Natural killer cell (primary cell): ENCODE measurements around the gene ZNF839. TPM values are rescaled to one million over a fixed set of nuclear protein-coding genes. Genes with fewer than 3 reads are reported as not detected.

Experiments
- ATAC-seq, 3 donors: fragments of 150-1000 bp in 2 of 3; fragments of 200-7000 bp in 1 of 3; cut with Tn5 transposase; 1 replicate in 1 of 3; 2 replicates in 2 of 3; pipeline ENCODE4 v1.10.0; 2021; ENCODE audit warnings: mild to moderate bottlenecking in 2 of 3, moderate library complexity in 2 of 3
- DNase-seq, 2 donors: peaks; one replicate each; pipeline versions ENCODE4 v3.0.0 to v3.0.0-alpha.2; 2013 to 2021; ENCODE audit warnings: mixed read lengths in 1 of 2
- H3K27ac ChIP-seq: one replicate; pipeline ENCODE4 v1.5.1; 2013; ENCODE audit warnings: mild to moderate bottlenecking, low read length
- H3K27me3 ChIP-seq: one replicate; pipeline ENCODE4 v1.6.1; 2013; ENCODE audit warnings: low read length; ENCODE audit not compliant: control insufficient read depth, insufficient read depth
- H3K36me3 ChIP-seq: one replicate; pipeline ENCODE4 v1.6.1; 2013; ENCODE audit warnings: low read length; ENCODE audit not compliant: control insufficient read depth, insufficient read depth
- H3K4me1 ChIP-seq: one replicate; pipeline ENCODE4 v1.6.1; 2013; ENCODE audit warnings: low read length; ENCODE audit not compliant: control insufficient read depth, insufficient read depth
- H3K4me3 ChIP-seq: one replicate; pipeline ENCODE4 v1.5.1; 2013; ENCODE audit warnings: low read length
- H3K9me3 ChIP-seq: one replicate; pipeline ENCODE4 v1.6.1; 2013; ENCODE audit warnings: low read length; ENCODE audit not compliant: control insufficient read depth, insufficient read depth
- H3K27ac Mint-ChIP-seq, 2 donors: one replicate each; pipeline ENCODE4 v1.8.0; 2022; ENCODE audit warnings: mild to moderate bottlenecking in 2 of 2, mixed read lengths in 2 of 2, moderate library complexity in 1 of 2
- H3K27me3 Mint-ChIP-seq, 2 donors: one replicate each; pipeline ENCODE4 v1.8.0; 2022; ENCODE audit warnings: low read depth in 2 of 2, mixed read lengths in 2 of 2
- H3K36me3 Mint-ChIP-seq: one replicate; pipeline ENCODE4 v1.8.0; 2022; ENCODE audit warnings: mixed read lengths
- H3K4me1 Mint-ChIP-seq, 2 donors: one replicate each; pipeline ENCODE4 v1.8.0; 2022; ENCODE audit warnings: mixed read lengths in 2 of 2
- H3K4me3 Mint-ChIP-seq: one replicate; pipeline ENCODE4 v1.8.0; 2022; ENCODE audit warnings: mild to moderate bottlenecking, moderate library complexity, mixed read lengths
- H3K9me3 Mint-ChIP-seq, 2 donors: one replicate each; pipeline ENCODE4 v1.8.0; 2022; ENCODE audit warnings: mixed read lengths in 2 of 2
- whole genome bisulfite sequencing: methylation state at CpG from one replicate; pipeline ENCODE4 v1.1.7; 2013; ENCODE audit warnings: missing lambda C conversion rate; ENCODE audit not compliant: insufficient coverage; 5-methylcytosine and 5-hydroxymethylcytosine counted together
- intact Hi-C: fragments of 100-400 bp; cut with micrococcal nuclease; formaldehyde crosslinking; loops from one replicate; pipeline ENCODE4 v1.14.2; 2022
- total RNA-seq, 4 donors: library from RNA; stranded (reverse); fragments of 120-200 nt in 1 of 4; gene quantifications; one replicate each; pipeline versions ENCODE4 v1.2.3 to v1.2.4, GENCODE V29; 2013 to 2022
- TF ChIP-seq, protein P1 (sequence below): fragments of 200-600 bp; IDR thresholded peaks from one replicate; pipeline ENCODE4 v1.8.0; 2022; ENCODE audit warnings: antibody characterized with exemption

The ZNF839 gene
- total RNA-seq, 3 donors from 2014 or later (not counting 1 experiment from before 2014, with no cell fraction given): 13.3 to 20.4 (median 18.1) TPM

GRCh38 chr14:102344084-102344483 is 24.5 kb downstream of the ZNF839 start:
- peaks cover 12% of the 10 kb centered on the region for H3K36me3 Mint-ChIP-seq
- 96% methylated on average over 6 of the region's 7 CpGs for WGBS
- TF ChIP-seq, protein P1, sequence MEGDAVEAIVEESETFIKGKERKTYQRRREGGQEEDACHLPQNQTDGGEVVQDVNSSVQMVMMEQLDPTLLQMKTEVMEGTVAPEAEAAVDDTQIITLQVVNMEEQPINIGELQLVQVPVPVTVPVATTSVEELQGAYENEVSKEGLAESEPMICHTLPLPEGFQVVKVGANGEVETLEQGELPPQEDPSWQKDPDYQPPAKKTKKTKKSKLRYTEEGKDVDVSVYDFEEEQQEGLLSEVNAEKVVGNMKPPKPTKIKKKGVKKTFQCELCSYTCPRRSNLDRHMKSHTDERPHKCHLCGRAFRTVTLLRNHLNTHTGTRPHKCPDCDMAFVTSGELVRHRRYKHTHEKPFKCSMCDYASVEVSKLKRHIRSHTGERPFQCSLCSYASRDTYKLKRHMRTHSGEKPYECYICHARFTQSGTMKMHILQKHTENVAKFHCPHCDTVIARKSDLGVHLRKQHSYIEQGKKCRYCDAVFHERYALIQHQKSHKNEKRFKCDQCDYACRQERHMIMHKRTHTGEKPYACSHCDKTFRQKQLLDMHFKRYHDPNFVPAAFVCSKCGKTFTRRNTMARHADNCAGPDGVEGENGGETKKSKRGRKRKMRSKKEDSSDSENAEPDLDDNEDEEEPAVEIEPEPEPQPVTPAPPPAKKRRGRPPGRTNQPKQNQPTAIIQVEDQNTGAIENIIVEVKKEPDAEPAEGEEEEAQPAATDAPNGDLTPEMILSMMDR: no peak

DNA sequence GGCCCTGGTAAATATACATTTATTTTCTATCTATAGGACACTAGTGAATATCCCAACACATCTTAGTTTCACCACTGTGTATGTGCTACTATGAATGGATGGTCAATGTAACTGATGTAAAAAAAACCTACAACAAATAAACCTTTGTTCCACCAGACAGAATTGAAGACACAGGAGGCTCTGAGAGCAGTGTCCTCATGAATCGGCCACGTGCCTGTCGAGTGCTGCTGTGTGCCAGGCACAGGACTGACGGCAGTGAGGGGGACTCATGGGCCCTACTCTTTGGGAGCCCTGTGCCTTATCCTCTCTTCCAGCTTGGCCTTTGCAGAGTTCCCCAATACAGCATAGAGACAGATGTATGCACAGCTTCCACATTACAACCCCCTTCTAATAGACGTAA is 24.9 kb downstream of the ZNF839 start:
- 96% methylated on average over 5 of the region's 5 CpGs for WGBS
- peaks cover 51% of the 10 kb centered on the region for H3K36me3 ChIP-seq
- no peak overlapping the region for H3K4me3 Mint-ChIP-seq
- H3K4me1 ChIP-seq: no peaks in the 10 kb centered on the region
- H3K4me3 ChIP-seq: no peak overlapping the region
- H3K27ac Mint-ChIP-seq: no peak overlapping the region
- H3K27me3 Mint-ChIP-seq: no peaks in the 10 kb centered on the region
- no peak for ATAC-seq
- no peaks in the 10 kb centered on the region for H3K4me1 Mint-ChIP-seq
- TF ChIP-seq, protein P1: no peak
- intact Hi-C loops: no loop called here
- no peaks in the 10 kb centered on the region for H3K9me3 Mint-ChIP-seq
- no peak overlapping the region for H3K27ac ChIP-seq
- DNase-seq: no peak
- H3K27me3 ChIP-seq: no peaks in the 10 kb centered on the region
- peaks cover 12% of the 10 kb centered on the region for H3K36me3 Mint-ChIP-seq
- H3K9me3 ChIP-seq: no peaks in the 10 kb centered on the region

More at GRCh38 chr14:102344084-102344483, 24.5 kb downstream of the ZNF839 start:
- H3K4me3 ChIP-seq: no peak overlapping the region
- H3K27ac ChIP-seq: no peak overlapping the region
- no peaks in the 10 kb centered on the region for H3K4me1 ChIP-seq
- Mint-ChIP-seq H3K27ac (no peak overlapping the region), H3K9me3 (no peaks in the 10 kb centered on the region), H3K27me3 (no peaks in the 10 kb centered on the region), H3K4me1 (no peaks in the 10 kb centered on the region), H3K4me3 (no peak overlapping the region)
- H3K27me3 ChIP-seq: no peaks in the 10 kb centered on the region
- no peaks in the 10 kb centered on the region for H3K9me3 ChIP-seq
- peaks cover 52% of the 10 kb centered on the region for H3K36me3 ChIP-seq
- ATAC-seq (no peak), DNase-seq (no peak)
- intact Hi-C loops: no loop called here

DNA sequence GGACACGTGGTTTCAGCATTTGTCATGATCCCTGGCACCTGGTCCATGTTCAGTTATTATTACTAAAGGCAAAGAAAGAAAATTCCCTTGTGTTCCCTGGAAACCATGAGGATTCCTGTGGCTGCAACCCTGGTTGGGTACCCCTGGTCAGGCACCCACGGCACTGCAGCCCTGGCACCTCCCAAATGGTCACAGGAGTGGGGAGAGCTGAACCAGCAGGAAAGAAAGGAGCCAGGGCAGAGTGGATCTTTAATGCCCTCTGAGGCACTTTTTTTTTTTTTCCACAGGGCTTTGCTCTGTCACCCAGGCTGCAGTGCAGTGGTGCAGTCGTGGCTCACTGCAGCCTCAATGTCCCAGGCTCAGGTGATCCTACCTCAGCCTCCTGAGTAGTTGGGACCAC is 25.7 kb downstream of the ZNF839 start:
- intact Hi-C loops: no loop called here
- 92% methylated on average over 3 of the region's 3 CpGs for WGBS
- Histone ChIP-seq H3K27me3 (no peaks in the 10 kb centered on the region), H3K27ac (no peak overlapping the region), H3K36me3 (peaks cover 51% of the 10 kb centered on the region), H3K4me1 (no peaks in the 10 kb centered on the region), H3K9me3 (no peaks in the 10 kb centered on the region), H3K4me3 (no peak overlapping the region)
- no peaks in the 10 kb centered on the region for H3K27me3 Mint-ChIP-seq
- TF ChIP-seq, protein P1: no peak
- ATAC-seq (no peak), DNase-seq (no peak)
- H3K4me1 Mint-ChIP-seq: no peaks in the 10 kb centered on the region
- H3K4me3 Mint-ChIP-seq: no peak overlapping the region
- H3K27ac Mint-ChIP-seq: no peak overlapping the region
- H3K36me3 Mint-ChIP-seq: peaks cover 12% of the 10 kb centered on the region
- no peaks in the 10 kb centered on the region for H3K9me3 Mint-ChIP-seq

DNA sequence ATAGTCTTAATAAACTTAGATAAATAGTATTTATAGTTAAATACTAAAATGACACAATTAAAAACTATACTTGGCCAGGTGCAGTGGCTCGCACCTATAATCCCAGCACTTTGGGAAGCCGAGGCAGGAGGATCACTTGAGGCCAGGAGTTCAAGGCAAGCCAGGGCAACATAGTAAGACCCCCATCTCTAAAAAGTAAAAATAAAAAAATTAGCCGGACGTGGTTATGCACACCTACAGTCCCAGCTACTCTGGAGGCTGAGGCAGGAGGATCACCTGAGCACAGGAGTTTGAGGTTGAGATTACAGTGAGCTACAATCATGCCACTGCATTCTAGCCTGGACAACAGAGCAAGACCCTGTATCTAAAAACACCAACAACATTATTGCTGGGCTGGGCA is 27.1 kb downstream of the ZNF839 start:
- H3K36me3 Mint-ChIP-seq: peaks cover 12% of the 10 kb centered on the region
- H3K4me1 Mint-ChIP-seq: no peaks in the 10 kb centered on the region
- TF ChIP-seq, protein P1: no peak
- H3K9me3 Mint-ChIP-seq: no peaks in the 10 kb centered on the region
- Histone ChIP-seq H3K27ac (no peak overlapping the region), H3K36me3 (peaks cover 49% of the 10 kb centered on the region), H3K27me3 (no peaks in the 10 kb centered on the region), H3K9me3 (no peaks in the 10 kb centered on the region), H3K4me3 (no peak overlapping the region), H3K4me1 (no peaks in the 10 kb centered on the region)
- no peak for ATAC-seq
- intact Hi-C loops: no loop called here
- no peak overlapping the region for H3K27ac Mint-ChIP-seq
- H3K27me3 Mint-ChIP-seq: no peaks in the 10 kb centered on the region
- WGBS: 98% methylated on average over 4 of the region's 4 CpGs
- H3K4me3 Mint-ChIP-seq: no peak overlapping the region
- DNase-seq: no peak
